ENCODE data around the gene APOL3.

APOL3 gene

DNA sequence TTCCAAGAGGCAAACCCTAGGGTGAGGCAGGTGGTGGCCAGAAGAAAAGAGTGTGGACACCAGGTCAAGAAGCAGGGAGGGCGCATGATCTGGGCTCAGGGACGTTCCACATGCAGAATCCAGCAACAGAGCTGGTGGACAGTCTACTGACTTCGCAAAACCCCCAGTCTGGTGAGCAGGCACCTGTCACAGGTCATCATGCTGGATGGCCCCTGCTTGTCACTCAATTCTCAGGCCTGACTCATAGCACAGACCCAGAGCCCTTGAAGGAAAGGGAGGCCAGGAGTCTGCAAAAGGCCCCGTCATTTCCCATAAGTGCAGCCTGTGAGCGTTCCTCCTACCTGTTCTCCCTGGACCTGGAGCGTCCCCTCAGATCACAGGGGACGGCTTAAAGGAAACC is 22.9 kb upstream of the APOL3 start:
- Histone ChIP-seq H3K27ac (no peak overlapping the region), H3K36me3 (ENCODE audit: insufficient read depth, low read length) (no peaks in the 10 kb centered on the region), H3K9me3 (ENCODE audit: low read depth, low read length) (no peaks in the 10 kb centered on the region), H3K4me3 (no peak overlapping the region), H3K9ac (ENCODE audit: insufficient read length) (no peak overlapping the region)
- DNase-seq (ENCODE audit: low read depth, low spot score) = no peak
- TF ChIP-seq EZH2 (IDR thresholded peaks at IDR 0.05) (no peak), FOXP2 (optimal IDR thresholded peaks at IDR 0.05; ENCODE audit: control extremely low read depth, extremely low read length, insufficient read depth) (no peak), POLR2AphosphoS5 (IDR thresholded peaks at IDR 0.05; ENCODE audit: borderline replicate concordance, low read depth, low read length) (no peak)

GRCh38 chr22:36182857-36183256 is 22.3 kb upstream of the APOL3 start:
- no peak for TF ChIP-seq POLR2AphosphoS5 (IDR thresholded peaks at IDR 0.05; ENCODE audit: borderline replicate concordance, low read depth, low read length)
- no peak for TF ChIP-seq FOXP2 (optimal IDR thresholded peaks at IDR 0.05; ENCODE audit: control extremely low read depth, extremely low read length, insufficient read depth)
- no peak for TF ChIP-seq EZH2 (IDR thresholded peaks at IDR 0.05)
- no peak for DNase-seq (ENCODE audit: low read depth, low spot score)
- H3K9me3 ChIP-seq (ENCODE audit: low read depth, low read length) = no peaks in the 10 kb centered on the region
- no peak overlapping the region for H3K27ac ChIP-seq
- H3K9ac ChIP-seq (ENCODE audit: insufficient read length) = no peak overlapping the region
- no peaks in the 10 kb centered on the region for H3K36me3 ChIP-seq (ENCODE audit: insufficient read depth, low read length)
- H3K4me3 ChIP-seq = no peak overlapping the region

DNA sequence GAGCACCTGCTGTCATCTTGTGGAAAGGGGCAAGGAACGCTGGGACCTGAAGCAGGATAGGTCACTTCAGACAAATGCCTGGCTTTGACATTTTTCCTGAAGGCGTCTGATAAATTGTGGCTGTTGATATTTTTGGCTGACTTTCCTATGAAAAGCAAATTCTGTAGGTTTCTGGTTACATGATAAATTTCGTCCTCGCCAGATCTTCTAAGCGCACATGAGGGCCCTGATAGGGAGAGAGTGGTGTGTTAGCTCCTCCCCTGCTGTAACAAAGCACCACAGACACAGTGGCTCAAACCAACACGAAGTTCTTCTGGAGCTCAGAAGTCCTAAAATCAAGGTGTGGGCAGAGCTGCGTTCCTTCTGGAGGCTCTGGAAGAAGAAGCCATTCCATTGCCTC is 21.5 kb upstream of the APOL3 start:
- no peak overlapping the region for H3K4me3 ChIP-seq
- no peak overlapping the region for H3K9ac ChIP-seq (ENCODE audit: insufficient read length)

DNA sequence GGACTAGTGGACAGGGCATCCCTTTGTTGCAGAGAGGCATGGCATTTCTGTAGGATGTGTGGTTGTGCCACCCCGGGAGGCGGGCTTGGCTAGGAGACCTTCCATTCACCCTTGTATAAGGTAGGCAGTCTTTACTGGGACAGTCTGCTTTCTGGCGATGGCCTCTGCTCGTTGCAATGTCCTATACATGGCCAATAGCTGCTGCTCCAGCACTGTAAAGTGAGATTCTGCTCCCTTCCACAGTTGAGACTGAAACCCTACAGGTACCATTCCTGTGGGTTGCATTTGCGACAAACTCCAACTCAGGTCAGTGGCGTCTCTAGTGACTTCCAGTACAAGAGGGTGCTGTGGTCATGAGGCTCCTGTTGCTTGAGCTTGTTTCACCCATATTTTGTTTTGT is 20.4 kb upstream of the APOL3 start:
- no peak for TF ChIP-seq POLR2AphosphoS5 (IDR thresholded peaks at IDR 0.05; ENCODE audit: borderline replicate concordance, low read depth, low read length)
- no peak for TF ChIP-seq EZH2 (IDR thresholded peaks at IDR 0.05)
- TF ChIP-seq FOXP2 (optimal IDR thresholded peaks at IDR 0.05; ENCODE audit: control extremely low read depth, extremely low read length, insufficient read depth) = no peak
- no peak overlapping the region for H3K9ac ChIP-seq (ENCODE audit: insufficient read length)
- H3K4me3 ChIP-seq = no peak overlapping the region
- no peak overlapping the region for H3K27ac ChIP-seq
- no peaks in the 10 kb centered on the region for H3K9me3 ChIP-seq (ENCODE audit: low read depth, low read length)
- DNase-seq (ENCODE audit: low read depth, low spot score) = no peak
- H3K36me3 ChIP-seq (ENCODE audit: insufficient read depth, low read length) = no peaks in the 10 kb centered on the region

More for the DNA sequence above, 21.5 kb upstream of the APOL3 start:
- Histone ChIP-seq H3K27ac (no peak overlapping the region), H3K36me3 (ENCODE audit: insufficient read depth, low read length) (no peaks in the 10 kb centered on the region), H3K9me3 (ENCODE audit: low read depth, low read length) (no peaks in the 10 kb centered on the region)
- TF ChIP-seq POLR2AphosphoS5 (IDR thresholded peaks at IDR 0.05; ENCODE audit: borderline replicate concordance, low read depth, low read length) = no peak
- TF ChIP-seq EZH2 (IDR thresholded peaks at IDR 0.05) = no peak
- no peak for TF ChIP-seq FOXP2 (optimal IDR thresholded peaks at IDR 0.05; ENCODE audit: control extremely low read depth, extremely low read length, insufficient read depth)
- no peak for DNase-seq (ENCODE audit: low read depth, low spot score)

GRCh38 chr22:36180038-36180880 is 19.7 kb upstream of the APOL3 start:
- H3K4me3 ChIP-seq = no peak overlapping the region
- H3K27ac ChIP-seq = no peak overlapping the region
- H3K9ac ChIP-seq (ENCODE audit: insufficient read length) = no peak overlapping the region
- no peaks in the 10 kb centered on the region; the same call in 1 of the 2 replicates for H3K9me3 ChIP-seq (ENCODE audit: low read depth, low read length)
- DNase-seq (ENCODE audit: low read depth, low spot score) = no peak
- no peaks in the 10 kb centered on the region for H3K36me3 ChIP-seq (ENCODE audit: insufficient read depth, low read length)
- no peak for TF ChIP-seq FOXP2 (optimal IDR thresholded peaks at IDR 0.05; ENCODE audit: control extremely low read depth, extremely low read length, insufficient read depth)
- TF ChIP-seq POLR2AphosphoS5 (IDR thresholded peaks at IDR 0.05; ENCODE audit: borderline replicate concordance, low read depth, low read length) = no peak
- no peak for TF ChIP-seq EZH2 (IDR thresholded peaks at IDR 0.05)

GRCh38 chr22:36177160-36177559 is 16.6 kb upstream of the APOL3 start:
- TF ChIP-seq EZH2 (IDR thresholded peaks at IDR 0.05) = no peak
- no peak for TF ChIP-seq FOXP2 (optimal IDR thresholded peaks at IDR 0.05; ENCODE audit: control extremely low read depth, extremely low read length, insufficient read depth)
- no peak for TF ChIP-seq POLR2AphosphoS5 (IDR thresholded peaks at IDR 0.05; ENCODE audit: borderline replicate concordance, low read depth, low read length)
- no peak for DNase-seq (ENCODE audit: low read depth, low spot score)
- no peaks in the 10 kb centered on the region; the same call in 1 of the 2 replicates for H3K9me3 ChIP-seq (ENCODE audit: low read depth, low read length)

DNA sequence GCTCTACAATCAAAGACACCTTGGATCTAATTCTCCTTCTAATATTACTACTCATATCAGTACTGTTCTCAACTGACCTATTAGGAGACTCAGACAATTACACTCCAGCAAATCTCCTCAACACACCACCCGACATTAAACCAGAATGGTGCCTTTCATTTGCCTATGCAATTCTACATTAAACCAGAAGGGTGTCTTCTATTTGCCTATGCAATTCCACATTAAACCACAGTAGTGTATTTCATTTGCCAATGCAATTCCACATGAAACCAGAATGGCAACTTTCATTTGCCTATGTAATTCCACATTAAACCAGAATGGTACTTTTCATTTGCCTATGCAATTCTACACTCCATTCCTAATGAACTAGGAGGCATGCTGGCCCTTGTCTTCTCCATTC is 15.3 kb upstream of the APOL3 start:
- no peak overlapping the region for H3K27ac ChIP-seq
- no peak overlapping the region for H3K9ac ChIP-seq (ENCODE audit: insufficient read length)
- no peak for DNase-seq (ENCODE audit: low read depth, low spot score)
- H3K4me3 ChIP-seq = no peak overlapping the region
- no peaks in the 10 kb centered on the region; the same call in 1 of the 2 replicates for H3K9me3 ChIP-seq (ENCODE audit: low read depth, low read length)
- H3K36me3 ChIP-seq (ENCODE audit: insufficient read depth, low read length) = no peaks in the 10 kb centered on the region
- TF ChIP-seq FOXP2 (optimal IDR thresholded peaks at IDR 0.05; ENCODE audit: control extremely low read depth, extremely low read length, insufficient read depth) (no peak), EZH2 (IDR thresholded peaks at IDR 0.05) (no peak), POLR2AphosphoS5 (IDR thresholded peaks at IDR 0.05; ENCODE audit: borderline replicate concordance, low read depth, low read length) (no peak)

More at GRCh38 chr22:36177160-36177559, 16.6 kb upstream of the APOL3 start:
- no peak overlapping the region for H3K27ac ChIP-seq
- H3K4me3 ChIP-seq = no peak overlapping the region
- H3K9ac ChIP-seq (ENCODE audit: insufficient read length) = no peak overlapping the region
- no peaks in the 10 kb centered on the region for H3K36me3 ChIP-seq (ENCODE audit: insufficient read depth, low read length)

GRCh38 chr22:36171941-36172340 is 11.4 kb upstream of the APOL3 start:
- TF ChIP-seq FOXP2 (optimal IDR thresholded peaks at IDR 0.05; ENCODE audit: control extremely low read depth, extremely low read length, insufficient read depth) (no peak), EZH2 (IDR thresholded peaks at IDR 0.05) (no peak), POLR2AphosphoS5 (IDR thresholded peaks at IDR 0.05; ENCODE audit: borderline replicate concordance, low read depth, low read length) (no peak)
- Histone ChIP-seq H3K36me3 (ENCODE audit: insufficient read depth, low read length) (no peaks in the 10 kb centered on the region), H3K9ac (ENCODE audit: insufficient read length) (no peak overlapping the region), H3K4me3 (no peak overlapping the region), H3K27ac (no peak overlapping the region), H3K9me3 (ENCODE audit: low read depth, low read length) (no peaks in the 10 kb centered on the region; the same call in 1 of the 2 replicates)
- no peak for DNase-seq (ENCODE audit: low read depth, low spot score)
